ENCODE data around the gene MRPL47.

The MRPL47 gene

GRCh38 chr3:179590669-179591068 lies 13.8 kb downstream of the MRPL47 start:
- no peak for DNase-seq

GRCh38 chr3:179589143-179589542 lies 15.3 kb downstream of the MRPL47 start:
- peak; percentile 27 for DNase-seq

- no peak for DNase-seq
These were observed 23.4 kb downstream of the MRPL47 start for GRCh38 chr3:179580992-179581391.

- no peak for DNase-seq
These were observed 38.9 kb downstream of the MRPL47 start for GRCh38 chr3:179565496-179565895.

GRCh38 chr3:179563271-179563783 lies 41.1 kb downstream of the MRPL47 start:
- peak; percentile 49 for DNase-seq

- DNase-seq = peak; percentile 99
These were observed 41.7 kb downstream of the MRPL47 start, which contains the start of gene ACTL6A for GRCh38 chr3:179562591-179563270. Gene ACTL6A, plus strand, starts transcription at chr3:179562926. Its CDS starts 167 bp downstream, at chr3:179563093.

- DNase-seq = no peak
These were observed 43.6 kb downstream of the MRPL47 start for GRCh38 chr3:179560791-179561190.

GRCh38 chr3:179558742-179559364 lies 45.6 kb downstream of the MRPL47 start:
- DNase-seq = peak; percentile 31

GRCh38 chr3:179551349-179552105 lies 52.9 kb downstream of the MRPL47 start:
- DNase-seq = no peak

GRCh38 chr3:179546814-179547241 lies 57.6 kb downstream of the MRPL47 start:
- DNase-seq = no peak

GRCh38 chr3:179544981-179545645 lies 59.3 kb downstream of the MRPL47 start:
- DNase-seq = peak; percentile 50

GRCh38 chr3:179542375-179542774 lies 62.1 kb downstream of the MRPL47 start:
- no peak for DNase-seq

- no peak for DNase-seq
These were observed 62.8 kb downstream of the MRPL47 start for GRCh38 chr3:179541596-179541995.

GRCh38 chr3:179541094-179541493 lies 63.3 kb downstream of the MRPL47 start:
- DNase-seq = no peak

Measured in NCI-H226 (cell line).